Measurements from ENCODE around the gene ACBD3. TPM values are rescaled to one million over a fixed set of nuclear protein-coding genes. Genes with fewer than 3 reads are reported as not detected.

Gene ACBD3
- total RNA-seq, 1 donor from 2014 or later, result 41.2 TPM

DNA sequence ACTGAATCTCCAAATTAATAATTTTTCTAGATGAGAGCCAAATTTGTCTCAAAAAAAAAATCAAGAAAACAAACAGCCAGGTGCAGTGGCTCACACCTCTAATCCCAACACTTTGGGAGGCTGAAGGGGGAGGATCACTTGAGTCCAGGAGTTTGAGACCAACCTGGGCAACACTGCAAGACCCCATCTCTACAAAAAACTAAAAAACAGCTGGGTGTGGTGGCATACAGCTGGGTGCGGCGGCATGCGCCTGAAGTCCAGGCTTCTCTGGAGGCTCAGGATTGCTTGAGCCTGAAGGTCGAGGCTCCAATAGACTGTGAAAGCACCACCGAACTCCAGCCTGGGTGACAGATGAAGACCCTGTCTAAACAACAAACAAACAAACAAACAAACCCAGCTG is 14.0 kb downstream of the ACBD3 start:
- Histone ChIP-seq H3K27ac (ENCODE audit: low read depth, low read length) (no peak overlapping the region), H3K27me3 (ENCODE audit: control insufficient read depth in 3 of 3, insufficient read depth in 3 of 3, low read length in 3 of 3) (no peaks in the 10 kb centered on the region), H3K4me1 (ENCODE audit: control insufficient read depth in 3 of 3, insufficient read depth in 3 of 3, low read length in 3 of 3) (peaks cover 0 to 2% (median 2%) of the 10 kb centered on the region in 3 donors), H3K9ac (ENCODE audit: low read depth in 1 of 3, low read length in 3 of 3) (no peak overlapping the region), H3K9me3 (ENCODE audit: control insufficient read depth in 3 of 3, low read length in 3 of 3) (no peaks in the 10 kb centered on the region), H3K4me3 (ENCODE audit: low read length in 3 of 3) (no peak overlapping the region), H3K36me3 (ENCODE audit: control insufficient read depth in 3 of 3, insufficient read depth in 3 of 3, low read length in 3 of 3) (peaks cover 0 to 5% (median 0%) of the 10 kb centered on the region in 3 donors)

DNA sequence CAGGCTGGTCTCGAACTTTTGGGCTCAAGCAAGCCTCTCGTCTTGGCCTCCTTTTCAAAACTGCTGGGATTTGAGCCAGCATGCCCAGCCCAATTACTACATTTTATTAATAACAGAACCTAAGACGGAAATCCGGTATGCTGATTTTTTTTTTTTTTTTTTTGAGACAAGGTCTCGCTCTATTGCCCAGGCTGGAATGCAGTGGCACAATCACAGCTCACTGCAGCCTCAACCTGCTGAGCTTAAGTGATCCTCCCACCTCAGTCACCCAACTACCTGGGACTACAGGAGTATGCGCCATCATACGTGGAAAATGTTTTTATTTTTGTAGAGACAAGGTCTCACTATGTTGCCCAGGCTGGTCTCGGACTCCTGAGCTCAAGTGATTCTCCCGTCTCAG is 20.2 kb downstream of the ACBD3 start:
- Histone ChIP-seq H3K9ac (ENCODE audit: low read depth in 1 of 3, low read length in 3 of 3) (no peak overlapping the region), H3K36me3 (ENCODE audit: control insufficient read depth in 3 of 3, insufficient read depth in 3 of 3, low read length in 3 of 3) (peaks cover 5 to 25% (median 24%) of the 10 kb centered on the region in 3 donors), H3K27me3 (ENCODE audit: control insufficient read depth in 3 of 3, insufficient read depth in 3 of 3, low read length in 3 of 3) (no peaks in the 10 kb centered on the region), H3K4me1 (ENCODE audit: control insufficient read depth in 3 of 3, insufficient read depth in 3 of 3, low read length in 3 of 3) (peaks cover 0 to 2% (median 0%) of the 10 kb centered on the region in 3 donors), H3K4me3 (ENCODE audit: low read length in 3 of 3) (no peak overlapping the region), H3K9me3 (ENCODE audit: control insufficient read depth in 3 of 3, low read length in 3 of 3) (no peaks in the 10 kb centered on the region), H3K27ac (ENCODE audit: low read depth, low read length) (no peak overlapping the region)

DNA sequence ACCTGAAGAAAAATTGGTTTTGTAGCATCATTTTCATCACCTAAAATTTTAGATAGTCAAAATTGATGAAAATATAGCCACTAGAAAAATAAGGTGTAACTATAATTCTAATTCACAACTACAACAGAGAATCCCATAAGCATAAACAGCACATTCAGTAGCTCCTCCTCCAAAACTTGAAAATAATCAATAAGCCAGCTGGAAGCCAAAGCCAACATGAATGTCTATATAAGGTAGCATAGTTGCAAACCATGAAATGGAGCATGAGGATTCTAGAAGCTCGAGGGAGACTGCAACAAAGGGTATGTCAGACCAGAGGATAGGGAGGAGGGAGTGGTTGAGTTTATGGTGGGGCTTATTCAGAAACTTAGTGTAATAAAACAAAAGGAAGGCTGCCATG is 22.4 kb downstream of the ACBD3 start:
- Histone ChIP-seq H3K9me3 (ENCODE audit: control insufficient read depth in 3 of 3, low read length in 3 of 3) (no peaks in the 10 kb centered on the region), H3K27me3 (ENCODE audit: control insufficient read depth in 3 of 3, insufficient read depth in 3 of 3, low read length in 3 of 3) (no peaks in the 10 kb centered on the region), H3K4me1 (ENCODE audit: control insufficient read depth in 3 of 3, insufficient read depth in 3 of 3, low read length in 3 of 3) (peaks cover 0 to 2% (median 0%) of the 10 kb centered on the region in 3 donors), H3K36me3 (ENCODE audit: control insufficient read depth in 3 of 3, insufficient read depth in 3 of 3, low read length in 3 of 3) (peaks cover 16 to 44% (median 43%) of the 10 kb centered on the region in 3 donors), H3K4me3 (ENCODE audit: low read length in 3 of 3) (no peak overlapping the region), H3K9ac (ENCODE audit: low read depth in 1 of 3, low read length in 3 of 3) (no peak overlapping the region), H3K27ac (ENCODE audit: low read depth, low read length) (no peak overlapping the region)

DNA sequence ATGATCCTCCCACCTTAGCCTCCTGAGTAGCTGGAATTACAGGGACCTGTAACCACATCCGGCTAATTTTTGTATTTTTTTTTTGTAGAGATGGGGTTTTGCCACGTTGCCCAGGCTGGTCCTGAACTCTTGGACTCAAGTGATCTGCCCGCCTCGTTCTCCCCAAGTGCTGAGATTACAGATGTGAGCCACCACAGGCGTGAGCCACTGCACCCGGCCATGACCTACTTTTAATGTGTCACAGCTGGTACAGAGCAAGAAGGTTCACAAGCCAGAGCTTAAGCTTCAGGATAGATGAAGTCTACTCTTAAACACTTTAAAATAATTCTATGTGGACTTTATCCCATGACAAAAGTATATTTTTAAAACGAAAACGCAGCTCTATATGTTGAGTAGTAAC is 23.6 kb downstream of the ACBD3 start:
- no peaks in the 10 kb centered on the region for H3K9me3 ChIP-seq (ENCODE audit: control insufficient read depth in 3 of 3, low read length in 3 of 3)
- no peaks in the 10 kb centered on the region for H3K27me3 ChIP-seq (ENCODE audit: control insufficient read depth in 3 of 3, insufficient read depth in 3 of 3, low read length in 3 of 3)
- H3K9ac ChIP-seq (ENCODE audit: low read depth in 1 of 3, low read length in 3 of 3), result no peak overlapping the region
- H3K27ac ChIP-seq (ENCODE audit: low read depth, low read length), result no peak overlapping the region
- peaks cover 24 to 56% (median 55%) of the 10 kb centered on the region in 3 donors for H3K36me3 ChIP-seq (ENCODE audit: control insufficient read depth in 3 of 3, insufficient read depth in 3 of 3, low read length in 3 of 3)
- no peak overlapping the region for H3K4me3 ChIP-seq (ENCODE audit: low read length in 3 of 3)
- no peaks in the 10 kb centered on the region for H3K4me1 ChIP-seq (ENCODE audit: control insufficient read depth in 3 of 3, insufficient read depth in 3 of 3, low read length in 3 of 3)

DNA sequence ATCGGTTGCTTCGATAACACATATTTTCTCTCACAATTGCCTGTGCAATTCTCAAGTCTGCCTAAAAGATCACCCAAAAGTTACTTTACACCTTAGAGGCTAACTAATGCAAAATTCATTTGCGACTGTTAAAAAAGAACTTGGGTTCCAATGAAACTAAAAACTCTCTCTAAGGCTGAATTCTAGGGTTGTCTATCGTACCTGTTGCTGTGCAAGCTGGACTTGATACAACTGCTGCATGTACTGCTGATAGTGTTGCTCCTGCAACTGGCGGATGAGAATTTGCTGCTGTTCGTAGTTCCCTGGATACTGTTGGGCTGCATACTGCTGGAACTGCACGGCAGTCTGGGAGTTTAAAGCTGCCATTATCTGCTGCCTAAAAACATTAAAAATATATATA is 27.6 kb downstream of the ACBD3 start:
- H3K27ac ChIP-seq (ENCODE audit: low read depth, low read length), result no peak overlapping the region
- peaks cover 24 to 54% (median 51%) of the 10 kb centered on the region in 3 donors for H3K36me3 ChIP-seq (ENCODE audit: control insufficient read depth in 3 of 3, insufficient read depth in 3 of 3, low read length in 3 of 3)
- H3K27me3 ChIP-seq (ENCODE audit: control insufficient read depth in 3 of 3, insufficient read depth in 3 of 3, low read length in 3 of 3), result no peaks in the 10 kb centered on the region
- no peaks in the 10 kb centered on the region for H3K9me3 ChIP-seq (ENCODE audit: control insufficient read depth in 3 of 3, low read length in 3 of 3)
- no peak overlapping the region for H3K9ac ChIP-seq (ENCODE audit: low read depth in 1 of 3, low read length in 3 of 3)
- H3K4me1 ChIP-seq (ENCODE audit: control insufficient read depth in 3 of 3, insufficient read depth in 3 of 3, low read length in 3 of 3), result no peaks in the 10 kb centered on the region
- no peak overlapping the region for H3K4me3 ChIP-seq (ENCODE audit: low read length in 3 of 3)

DNA sequence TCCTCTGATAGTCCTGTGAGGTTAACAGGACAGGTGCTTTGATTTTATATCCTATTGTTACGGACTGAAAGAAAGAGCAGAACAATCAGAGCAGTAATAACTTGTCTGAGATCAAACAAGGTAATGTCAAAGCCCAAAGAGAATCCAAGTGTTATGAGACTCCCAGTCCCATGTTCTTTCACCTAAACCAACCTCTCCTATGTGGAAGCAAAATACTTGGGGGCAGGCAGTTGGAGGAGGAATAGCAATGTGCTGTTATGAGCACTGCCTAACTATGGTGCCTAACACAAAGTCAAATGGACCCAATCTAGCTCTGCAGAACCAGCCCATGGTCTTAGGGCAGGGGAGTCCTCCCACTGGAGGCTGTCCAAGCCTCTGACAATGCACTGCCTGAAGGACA is 28.1 kb downstream of the ACBD3 start:
- Histone ChIP-seq H3K9me3 (ENCODE audit: control insufficient read depth in 3 of 3, low read length in 3 of 3) (no peaks in the 10 kb centered on the region), H3K36me3 (ENCODE audit: control insufficient read depth in 3 of 3, insufficient read depth in 3 of 3, low read length in 3 of 3) (peaks cover 24 to 59% (median 56%) of the 10 kb centered on the region in 3 donors), H3K4me3 (ENCODE audit: low read length in 3 of 3) (no peak overlapping the region), H3K27me3 (ENCODE audit: control insufficient read depth in 3 of 3, insufficient read depth in 3 of 3, low read length in 3 of 3) (no peaks in the 10 kb centered on the region), H3K27ac (ENCODE audit: low read depth, low read length) (no peak overlapping the region), H3K4me1 (ENCODE audit: control insufficient read depth in 3 of 3, insufficient read depth in 3 of 3, low read length in 3 of 3) (no peaks in the 10 kb centered on the region), H3K9ac (ENCODE audit: low read depth in 1 of 3, low read length in 3 of 3) (no peak overlapping the region)

DNA sequence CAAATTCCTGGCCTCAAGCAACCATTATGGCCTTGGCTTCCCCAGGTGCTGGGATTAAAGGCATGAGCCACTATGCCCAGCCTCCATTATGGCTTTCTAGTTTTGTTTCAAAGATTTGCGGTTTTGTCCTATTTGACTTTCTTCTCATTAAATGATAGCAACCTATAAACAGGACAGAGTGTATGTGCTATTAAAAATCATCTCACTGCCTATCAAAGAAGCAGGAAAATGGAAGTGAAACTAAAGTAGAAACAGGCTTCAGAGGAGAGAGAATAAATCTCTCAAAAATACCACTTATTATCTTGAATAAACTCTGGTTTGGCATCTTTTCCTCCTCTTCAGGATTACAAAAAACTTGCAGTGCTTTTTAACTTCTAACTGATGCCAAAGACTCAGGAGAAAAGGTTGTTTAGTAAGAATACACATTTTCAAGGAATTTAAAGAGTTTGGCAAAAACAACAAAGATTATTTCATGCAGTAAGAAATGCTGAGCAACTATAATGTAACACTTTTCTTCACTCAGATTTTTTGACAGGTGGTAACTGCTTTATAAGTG is 28.7 kb downstream of the ACBD3 start:
- Histone ChIP-seq H3K27me3 (ENCODE audit: control insufficient read depth in 3 of 3, insufficient read depth in 3 of 3, low read length in 3 of 3) (no peaks in the 10 kb centered on the region), H3K9ac (ENCODE audit: low read depth in 1 of 3, low read length in 3 of 3) (no peak overlapping the region), H3K27ac (ENCODE audit: low read depth, low read length) (no peak overlapping the region), H3K4me3 (ENCODE audit: low read length in 3 of 3) (no peak overlapping the region), H3K9me3 (ENCODE audit: control insufficient read depth in 3 of 3, low read length in 3 of 3) (no peaks in the 10 kb centered on the region), H3K4me1 (ENCODE audit: control insufficient read depth in 3 of 3, insufficient read depth in 3 of 3, low read length in 3 of 3) (no peaks in the 10 kb centered on the region), H3K36me3 (ENCODE audit: control insufficient read depth in 3 of 3, insufficient read depth in 3 of 3, low read length in 3 of 3) (peaks cover 20 to 64% (median 59%) of the 10 kb centered on the region in 3 donors)

DNA sequence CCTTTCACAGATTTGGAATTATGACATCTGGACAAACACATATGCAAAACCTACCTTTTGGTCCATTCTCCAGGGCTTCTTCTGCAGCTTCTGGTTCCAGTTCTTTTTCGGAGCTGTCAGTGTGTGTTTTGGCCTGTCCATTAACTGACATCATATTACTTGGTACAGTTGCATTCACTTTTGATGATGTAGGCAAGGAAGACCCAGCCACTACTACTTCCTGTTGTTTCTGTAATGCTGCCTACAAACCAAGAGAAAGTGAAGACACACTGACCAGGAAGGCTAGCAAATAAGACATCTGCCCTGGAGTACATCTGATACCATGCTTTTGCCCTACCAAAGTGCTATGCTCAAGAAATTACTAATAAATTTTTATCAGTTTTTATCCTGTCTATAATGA is 31.9 kb downstream of the ACBD3 start:
- Histone ChIP-seq H3K27ac (ENCODE audit: low read depth, low read length) (no peak overlapping the region), H3K36me3 (ENCODE audit: control insufficient read depth in 3 of 3, insufficient read depth in 3 of 3, low read length in 3 of 3) (peaks cover 23 to 60% (median 47%) of the 10 kb centered on the region in 3 donors), H3K9ac (ENCODE audit: low read depth in 1 of 3, low read length in 3 of 3) (no peak overlapping the region), H3K27me3 (ENCODE audit: control insufficient read depth in 3 of 3, insufficient read depth in 3 of 3, low read length in 3 of 3) (no peaks in the 10 kb centered on the region), H3K4me1 (ENCODE audit: control insufficient read depth in 3 of 3, insufficient read depth in 3 of 3, low read length in 3 of 3) (no peaks in the 10 kb centered on the region), H3K4me3 (ENCODE audit: low read length in 3 of 3) (no peak overlapping the region), H3K9me3 (ENCODE audit: control insufficient read depth in 3 of 3, low read length in 3 of 3) (no peaks in the 10 kb centered on the region)

DNA sequence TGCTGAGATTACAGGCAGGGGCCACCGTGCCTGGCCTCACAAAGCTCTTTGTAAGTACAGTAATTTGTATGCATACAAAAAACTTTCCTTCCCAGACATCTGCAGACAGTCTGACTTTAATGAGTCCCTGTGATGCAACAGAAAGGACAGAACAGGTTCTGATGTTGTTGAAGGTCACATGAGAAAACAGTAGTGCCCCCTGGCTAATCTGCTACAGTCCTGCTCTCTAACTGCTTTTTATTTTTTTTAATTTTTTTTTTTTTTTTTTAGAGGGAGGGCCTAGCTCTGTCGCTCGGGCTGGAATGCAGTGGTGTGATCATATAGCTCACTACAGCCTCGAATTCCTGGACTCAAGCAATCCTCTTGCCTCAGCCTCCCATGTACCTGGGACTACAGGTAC is 36.7 kb downstream of the ACBD3 start:
- Histone ChIP-seq H3K4me1 (ENCODE audit: control insufficient read depth in 3 of 3, insufficient read depth in 3 of 3, low read length in 3 of 3) (no peaks in the 10 kb centered on the region), H3K4me3 (ENCODE audit: low read length in 3 of 3) (no peak overlapping the region), H3K36me3 (ENCODE audit: control insufficient read depth in 3 of 3, insufficient read depth in 3 of 3, low read length in 3 of 3) (peaks cover 22 to 49% (median 42%) of the 10 kb centered on the region in 3 donors)

DNA sequence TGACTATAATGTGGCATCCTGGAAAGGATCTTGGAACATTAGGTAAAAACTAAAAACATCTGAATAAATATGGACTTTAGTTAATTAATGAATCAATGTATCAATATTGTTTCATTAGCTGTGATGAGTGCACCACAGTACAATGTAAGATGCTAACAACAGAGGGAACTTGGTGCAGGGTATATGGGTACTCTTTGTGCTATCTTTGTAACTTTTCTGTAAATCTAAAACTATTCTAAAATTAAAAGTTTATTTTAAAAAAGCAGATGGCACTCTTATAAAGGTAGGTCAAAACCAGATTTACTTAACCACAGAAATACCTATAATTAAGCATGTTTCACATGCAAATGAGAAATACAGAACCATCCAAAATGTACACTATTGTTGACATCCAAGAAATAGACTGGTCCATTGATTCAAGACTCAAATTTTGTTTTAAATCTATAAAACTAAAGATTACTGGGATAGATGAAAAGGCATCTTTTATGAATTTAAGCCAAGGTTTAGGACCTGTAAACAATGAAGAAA is 38.4 kb downstream of the ACBD3 start:
- H3K36me3 ChIP-seq (ENCODE audit: control insufficient read depth in 3 of 3, insufficient read depth in 3 of 3, low read length in 3 of 3), result peaks cover 22 to 47% (median 37%) of the 10 kb centered on the region in 3 donors

More for the DNA sequence above, 36.7 kb downstream of the ACBD3 start:
- Histone ChIP-seq H3K9ac (ENCODE audit: low read depth in 1 of 3, low read length in 3 of 3) (no peak overlapping the region), H3K9me3 (ENCODE audit: control insufficient read depth in 3 of 3, low read length in 3 of 3) (no peaks in the 10 kb centered on the region), H3K27ac (ENCODE audit: low read depth, low read length) (no peak overlapping the region), H3K27me3 (ENCODE audit: control insufficient read depth in 3 of 3, insufficient read depth in 3 of 3, low read length in 3 of 3) (no peaks in the 10 kb centered on the region)

More for the DNA sequence above, 38.4 kb downstream of the ACBD3 start:
- no peak overlapping the region for H3K27ac ChIP-seq (ENCODE audit: low read depth, low read length)
- H3K4me3 ChIP-seq (ENCODE audit: low read length in 3 of 3), result no peak overlapping the region
- H3K4me1 ChIP-seq (ENCODE audit: control insufficient read depth in 3 of 3, insufficient read depth in 3 of 3, low read length in 3 of 3), result no peaks in the 10 kb centered on the region
- no peaks in the 10 kb centered on the region for H3K9me3 ChIP-seq (ENCODE audit: control insufficient read depth in 3 of 3, low read length in 3 of 3)
- H3K9ac ChIP-seq (ENCODE audit: low read depth in 1 of 3, low read length in 3 of 3), result no peak overlapping the region
- H3K27me3 ChIP-seq (ENCODE audit: control insufficient read depth in 3 of 3, insufficient read depth in 3 of 3, low read length in 3 of 3), result no peaks in the 10 kb centered on the region

Measured in skeletal muscle tissue (tissue), 4 donors.